HG02938 (cell line): ENCODE measurements around the gene LUC7L.

Experiments
- ATAC-seq: cut with Tn5 transposase; IDR thresholded peaks from one replicate; pipeline ENCODE4 v1.9.1; 2021; ENCODE audit warnings: mild to moderate bottlenecking, moderate library complexity; ENCODE audit not compliant: unreplicated experiment

The LUC7L gene

GRCh38 chr16:152141-153128, 76.8 kb downstream of the LUC7L start, which contains the start of gene HBZ:
Gene HBZ (plus strand): TSS chr16:152644. CDS start chr16:152910, 266 bp downstream.
- no peak for ATAC-seq

- ATAC-seq = no peak
Measured at GRCh38 chr16:149024-149660, 80.1 kb downstream of the LUC7L start.

- no peak for ATAC-seq
Measured at GRCh38 chr16:146646-147045, 82.6 kb downstream of the LUC7L start.

- ATAC-seq = no peak
Measured at GRCh38 chr16:144797-145252, 84.4 kb downstream of the LUC7L start.

GRCh38 chr16:143456-143855, 85.8 kb downstream of the LUC7L start:
- no peak for ATAC-seq

DNA sequence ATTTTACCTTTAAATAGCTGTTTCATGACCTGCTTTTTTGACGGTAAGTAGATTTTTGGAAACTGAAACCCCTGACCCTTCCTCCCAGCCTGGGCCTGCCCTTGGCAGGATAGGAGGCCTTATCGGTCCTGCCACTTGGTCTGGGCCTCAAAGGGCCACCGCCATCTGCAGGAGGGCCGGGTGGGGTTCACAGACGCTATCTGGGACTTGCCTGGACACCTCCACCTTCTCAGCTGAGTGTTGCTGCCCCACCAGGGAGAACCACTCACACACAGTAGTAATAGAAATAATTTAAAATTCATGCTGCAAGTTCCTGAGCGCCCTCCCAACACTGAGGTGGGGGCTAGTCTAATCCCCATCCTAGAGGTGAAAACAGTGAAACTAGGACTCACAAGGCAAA, 86.2 kb downstream of the LUC7L start:
- no peak for ATAC-seq

DNA sequence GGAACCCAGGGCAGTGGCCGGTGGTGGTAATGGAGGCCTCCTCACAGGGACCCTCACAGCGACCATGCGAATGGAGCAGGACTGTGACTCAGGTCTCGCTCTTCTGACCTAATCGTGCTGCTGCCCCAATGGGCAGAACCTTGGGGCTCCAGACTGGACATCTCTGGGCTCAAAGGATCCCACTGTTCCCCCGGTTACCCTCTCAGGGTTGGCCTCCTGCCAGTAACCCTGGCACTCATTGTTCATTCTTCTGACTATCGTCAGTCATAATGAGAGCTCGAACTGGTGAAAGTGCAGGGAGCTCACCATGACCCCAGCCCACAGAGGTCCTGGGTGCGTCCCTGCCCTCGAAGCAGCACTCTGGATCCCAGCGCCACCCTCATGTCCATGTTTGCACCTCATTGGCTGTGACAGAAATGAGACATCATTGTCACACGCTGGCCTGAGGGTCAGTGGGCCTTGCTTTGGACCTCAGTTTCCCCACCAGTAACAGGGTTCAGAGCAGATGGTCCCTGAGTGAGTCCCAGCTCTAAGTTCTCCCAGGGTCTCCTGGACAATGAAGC, 86.8 kb downstream of the LUC7L start:
- ATAC-seq = no peak

DNA sequence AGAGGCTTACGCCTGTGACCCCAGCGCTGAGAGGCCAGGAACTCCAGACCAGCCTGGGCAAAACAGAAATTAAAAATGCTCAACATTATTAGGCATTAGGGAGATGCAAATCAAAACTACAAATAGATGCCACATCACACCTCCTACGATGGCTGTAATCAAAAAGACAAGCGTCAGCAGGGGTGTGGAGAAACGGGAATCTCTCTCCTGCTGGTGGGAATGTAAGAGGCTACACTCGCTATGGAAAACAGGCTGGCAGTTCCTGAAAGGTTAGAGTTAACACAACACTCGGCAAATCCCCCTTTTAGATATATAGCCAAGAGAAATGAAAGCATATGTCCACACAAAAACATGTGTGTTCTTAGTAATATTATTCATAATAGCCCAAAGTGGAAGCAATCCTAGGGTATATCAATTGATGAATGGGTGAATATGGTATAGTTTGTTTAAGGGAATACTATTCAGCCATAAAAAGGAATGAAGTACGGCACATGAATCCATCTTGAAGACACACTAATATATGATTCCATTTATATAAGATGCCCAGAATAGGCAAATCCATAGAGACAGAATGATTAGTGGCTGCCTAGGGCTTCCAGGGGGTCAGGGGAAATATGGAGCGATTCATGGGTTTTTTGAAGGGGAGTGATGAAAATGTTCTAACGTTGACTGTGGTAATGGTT, 88.9 kb downstream of the LUC7L start:
- no peak for ATAC-seq
